ENCODE data around the gene FAM114A1. TPM values are rescaled to one million over a fixed set of nuclear protein-coding genes. Genes with fewer than 3 reads are reported as not detected.
"Not testable (repeated sequence)": the region's sequence is repeated elsewhere in the genome, so short reads cannot be mapped to it uniquely, and the experiment has no call there.

Gene FAM114A1
- total RNA-seq, 1 experiment from 2014 or later, result 208 TPM

DNA sequence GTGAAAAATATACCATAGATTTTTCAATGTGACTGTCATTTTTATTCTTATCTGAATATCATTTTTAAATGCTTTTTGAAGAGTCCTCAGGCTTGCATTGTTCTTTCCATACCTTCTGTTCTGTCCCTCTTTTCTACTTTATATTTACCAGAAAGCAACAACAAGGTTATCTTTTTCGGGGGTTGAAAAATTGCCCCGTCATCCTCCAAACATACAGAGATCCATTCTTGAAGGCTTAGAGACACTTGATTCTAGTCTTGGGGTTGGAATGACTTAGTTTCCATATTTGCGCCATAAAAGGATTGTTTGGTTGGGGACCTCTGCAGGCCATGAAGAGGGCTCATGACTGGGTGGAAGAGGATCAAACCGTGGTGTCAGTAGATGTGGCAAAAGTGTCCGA, 63.5 kb downstream of the FAM114A1 start:
- DNase-seq (ENCODE audit: low read depth), result no peak

DNA sequence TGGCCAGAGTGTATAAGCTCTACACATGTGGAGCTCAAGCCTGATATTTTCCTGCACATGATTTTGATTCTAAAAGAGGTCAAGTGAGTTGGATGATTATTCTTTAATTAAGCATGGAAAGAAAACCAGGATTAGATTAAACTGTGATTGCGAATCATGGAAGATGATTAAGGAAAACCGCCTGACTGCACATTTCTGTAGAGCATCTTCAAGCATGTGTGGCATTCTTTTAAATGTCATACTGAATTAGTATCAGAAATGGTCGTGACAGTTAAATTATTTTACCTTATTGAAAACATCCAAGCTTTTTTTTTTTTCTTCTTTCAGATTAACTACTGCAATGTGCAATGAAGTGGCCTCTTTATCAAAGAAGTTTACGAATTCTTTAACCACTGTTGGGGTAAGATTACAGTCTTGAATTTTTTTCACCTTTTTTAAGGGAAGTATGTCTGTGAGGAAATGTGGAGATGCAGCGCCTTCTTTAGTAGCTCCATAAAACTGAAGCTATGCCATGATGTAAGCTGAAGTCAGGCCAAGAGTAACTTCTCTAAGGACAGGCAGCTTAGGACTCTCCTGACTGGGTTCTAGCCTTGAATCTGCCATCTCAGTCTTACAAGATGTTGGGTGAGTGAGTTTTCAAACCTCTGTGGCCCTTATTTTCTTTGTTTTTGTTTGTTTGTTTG, 67.9 kb downstream of the FAM114A1 start:
- DNase-seq (ENCODE audit: low read depth), result no peak

DNA sequence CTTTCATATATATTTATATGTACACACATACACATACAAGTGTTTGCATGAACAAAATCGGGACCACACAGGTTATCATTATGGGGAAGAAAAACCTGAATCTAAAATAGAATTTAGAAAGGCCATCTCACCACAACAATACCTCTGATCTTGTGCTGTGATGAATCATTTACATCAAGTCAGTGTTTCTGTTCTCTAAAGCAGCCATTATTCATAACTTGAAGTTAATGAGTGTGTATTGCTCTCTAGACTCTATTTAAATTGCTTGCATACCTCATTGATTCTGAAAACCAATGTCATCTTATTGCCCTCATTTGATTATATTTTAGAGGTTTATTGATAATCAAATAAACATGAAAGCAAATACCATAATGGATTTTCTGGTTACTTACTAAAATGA, 71.6 kb downstream of the FAM114A1 start:
- no peak for DNase-seq (ENCODE audit: low read depth)

DNA sequence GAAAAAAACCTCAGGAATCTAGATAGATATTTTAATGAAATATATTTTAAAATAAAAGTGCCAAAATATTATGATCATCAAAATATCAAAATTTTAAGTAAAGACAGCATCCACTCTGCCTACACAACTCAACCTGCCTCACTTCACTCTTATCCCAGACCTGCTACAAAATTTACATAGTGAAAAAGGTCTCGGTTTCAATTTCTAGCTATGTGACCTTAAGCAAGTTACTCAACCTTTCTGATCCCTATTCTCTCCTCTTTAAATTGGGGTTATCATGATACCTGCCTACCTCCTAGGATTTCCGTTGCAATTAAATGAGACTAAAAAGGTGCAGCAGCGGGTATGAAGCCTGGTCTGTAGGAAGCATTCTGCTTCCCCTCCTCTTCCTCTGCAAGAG, 72.9 kb downstream of the FAM114A1 start:
- DNase-seq (ENCODE audit: low read depth), result no peak

DNA sequence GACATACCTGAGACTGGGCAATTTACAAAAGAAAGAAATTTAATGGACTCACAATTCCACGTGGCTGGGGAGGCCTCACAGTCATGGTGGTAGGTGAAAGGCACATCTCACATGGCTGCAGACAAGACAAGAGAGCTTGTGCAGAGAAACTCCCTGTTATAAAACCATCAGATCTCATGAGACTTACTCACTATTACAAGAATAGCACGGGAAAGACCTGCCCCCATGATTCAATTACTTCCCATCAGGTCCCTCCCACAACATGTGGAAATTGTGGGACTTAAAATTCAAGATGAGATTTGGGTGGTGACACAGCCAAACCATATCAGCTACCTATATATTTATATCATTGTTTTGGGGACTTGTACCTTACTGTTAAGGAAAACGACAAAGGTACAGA, 74.3 kb downstream of the FAM114A1 start:
- DNase-seq (ENCODE audit: low read depth), result peak; percentile 68

DNA sequence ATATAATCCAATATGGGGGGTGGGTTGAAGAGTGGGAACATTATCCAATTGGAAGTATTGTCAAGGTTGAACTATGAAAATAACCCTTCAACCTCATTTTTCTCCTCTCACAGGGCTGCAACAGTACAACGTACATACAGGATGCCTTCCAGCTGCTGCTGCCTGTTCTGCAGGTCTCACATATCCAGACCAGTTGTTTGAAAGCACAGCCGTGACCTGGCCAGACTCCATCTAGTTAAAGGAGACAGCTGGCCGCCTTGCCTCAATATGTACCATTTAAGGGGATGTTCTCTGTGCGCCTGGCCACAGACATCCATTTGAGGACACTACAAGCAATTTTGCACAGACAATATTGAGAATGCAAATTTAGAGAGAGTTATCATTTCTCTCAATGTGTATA, 75.7 kb downstream of the FAM114A1 start:
- DNase-seq (ENCODE audit: low read depth), result peak; percentile 99

DNA sequence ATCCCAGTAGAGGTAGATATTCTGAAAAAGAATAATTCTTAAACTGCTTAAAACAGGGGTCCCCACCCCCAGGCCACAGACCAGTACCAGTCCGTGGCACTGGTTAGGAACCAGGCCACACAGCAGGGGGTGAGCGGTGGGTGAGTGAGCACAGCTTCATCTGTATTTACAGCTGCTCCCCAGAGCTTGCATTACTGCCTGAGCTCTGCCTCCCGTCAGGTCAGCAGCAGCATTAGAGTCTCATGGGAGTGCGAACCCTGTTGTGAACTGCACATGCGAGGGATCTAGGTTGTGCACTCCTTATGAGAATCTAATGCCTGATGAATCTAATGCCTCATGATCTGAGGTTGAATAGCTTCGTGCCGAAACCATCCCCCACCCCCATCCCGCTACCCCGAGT, 76.8 kb downstream of the FAM114A1 start:
- peak; percentile 80 for DNase-seq (ENCODE audit: low read depth)

DNA sequence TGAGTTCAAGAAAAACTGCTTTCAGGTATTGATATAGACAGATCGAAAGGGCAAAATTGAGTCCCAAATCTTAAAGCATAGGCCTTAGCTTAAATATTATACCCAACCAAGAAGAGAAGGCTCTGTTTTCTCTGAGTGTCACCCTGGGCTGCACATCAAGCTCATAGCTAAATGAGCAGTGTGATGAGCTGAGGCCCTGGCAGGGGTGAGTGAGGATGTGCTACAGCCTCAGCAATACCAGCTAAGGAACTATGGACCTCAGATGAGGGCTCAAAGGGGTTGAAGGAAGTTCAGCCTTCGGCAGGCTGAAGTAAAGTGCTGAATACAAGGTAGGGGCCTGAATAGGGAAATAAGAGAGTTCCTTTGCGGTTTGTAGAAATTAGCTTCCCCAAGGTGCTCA, 79.3 kb downstream of the FAM114A1 start:
- no peak for DNase-seq (ENCODE audit: low read depth)

DNA sequence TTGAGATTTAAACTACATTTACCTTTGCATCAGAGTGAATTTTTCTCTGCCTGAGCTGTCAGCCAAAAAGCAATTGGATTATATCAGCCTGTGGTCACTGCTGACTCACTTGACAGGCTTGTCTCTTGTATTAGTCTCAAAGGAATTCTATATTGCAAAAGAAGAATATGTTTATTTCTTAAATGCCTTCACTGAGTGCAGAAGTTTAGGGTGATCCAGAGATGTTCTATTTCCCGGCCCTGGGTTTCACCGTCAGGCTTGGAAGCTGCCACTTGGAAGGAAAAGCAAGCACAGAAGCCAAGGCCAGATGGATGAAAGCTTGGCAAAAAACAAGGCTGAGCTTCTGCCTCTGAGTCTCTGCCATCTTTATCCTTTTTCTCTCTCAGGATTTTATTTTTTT, 80.9 kb downstream of the FAM114A1 start:
- peak; percentile 85 for DNase-seq (ENCODE audit: low read depth)

DNA sequence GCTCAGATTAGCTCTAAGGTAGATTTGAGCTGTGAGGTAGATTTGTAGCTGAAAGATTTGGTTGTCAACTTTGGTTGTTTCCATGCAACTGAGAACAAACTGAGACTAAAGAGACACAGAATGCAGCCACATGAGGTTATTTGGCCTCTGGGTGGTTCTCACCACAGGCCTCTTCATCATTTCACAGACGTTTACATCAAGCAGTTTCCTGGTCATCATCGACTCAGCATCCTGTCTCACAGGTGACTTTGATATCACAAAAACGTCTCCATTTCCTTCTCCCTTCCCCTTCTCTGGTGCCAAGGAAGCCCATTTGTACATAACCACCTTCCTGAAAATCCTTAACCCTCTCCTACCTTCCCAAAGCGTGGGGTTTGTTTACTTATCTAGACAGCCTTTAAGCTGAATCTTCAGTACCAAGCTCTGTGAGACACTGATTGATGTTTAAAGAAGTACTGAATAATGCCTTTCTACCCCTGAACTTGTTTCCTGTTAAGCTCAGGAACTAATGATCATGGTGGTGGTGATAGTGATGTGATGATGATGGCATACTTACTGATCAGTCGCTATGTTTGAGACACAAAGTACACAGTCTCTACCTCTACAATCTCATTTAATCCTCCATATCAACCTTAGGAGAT, 81.9 kb downstream of the FAM114A1 start:
- peak; percentile 19 for DNase-seq (ENCODE audit: low read depth)

DNA sequence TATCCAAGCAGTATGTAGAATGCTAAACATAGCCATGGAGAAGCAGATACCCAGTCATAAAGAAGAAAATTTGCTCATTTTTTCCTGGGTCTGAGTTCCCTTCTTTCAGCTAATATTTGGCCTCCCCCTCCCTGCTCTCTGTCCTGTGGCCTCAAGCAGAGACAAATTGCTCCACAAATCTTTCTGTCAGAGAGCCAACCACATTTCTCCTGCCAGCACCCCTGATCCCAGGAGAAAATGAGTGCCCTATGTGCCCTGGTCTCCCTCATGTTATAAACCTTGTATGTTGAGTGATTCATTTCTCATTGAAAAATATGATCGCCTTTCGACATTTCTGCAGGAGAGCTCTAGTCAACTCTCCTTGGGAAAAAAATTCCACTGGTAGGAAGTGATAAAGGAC, 82.6 kb downstream of the FAM114A1 start:
- peak; percentile 5 for DNase-seq (ENCODE audit: low read depth)

DNA sequence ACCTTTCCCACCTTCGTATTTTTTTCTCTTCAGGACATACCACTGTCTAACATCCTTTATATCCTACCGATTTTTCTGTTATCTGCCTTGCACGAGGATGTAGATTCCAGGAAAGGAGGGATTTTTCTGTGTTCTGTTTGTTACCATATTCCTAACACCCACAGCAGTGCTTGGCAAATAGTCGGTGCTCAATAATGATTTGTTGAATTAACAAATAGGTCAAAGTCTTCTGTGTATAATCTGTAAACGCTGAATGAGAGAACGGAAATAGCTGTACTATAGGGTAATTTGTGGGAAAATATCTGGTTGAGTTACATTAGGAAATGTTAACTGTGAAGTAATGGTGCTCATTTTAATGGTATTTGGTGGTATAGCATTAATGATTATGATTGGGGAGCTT, 83.1 kb downstream of the FAM114A1 start:
- DNase-seq (ENCODE audit: low read depth), result no peak

DNA sequence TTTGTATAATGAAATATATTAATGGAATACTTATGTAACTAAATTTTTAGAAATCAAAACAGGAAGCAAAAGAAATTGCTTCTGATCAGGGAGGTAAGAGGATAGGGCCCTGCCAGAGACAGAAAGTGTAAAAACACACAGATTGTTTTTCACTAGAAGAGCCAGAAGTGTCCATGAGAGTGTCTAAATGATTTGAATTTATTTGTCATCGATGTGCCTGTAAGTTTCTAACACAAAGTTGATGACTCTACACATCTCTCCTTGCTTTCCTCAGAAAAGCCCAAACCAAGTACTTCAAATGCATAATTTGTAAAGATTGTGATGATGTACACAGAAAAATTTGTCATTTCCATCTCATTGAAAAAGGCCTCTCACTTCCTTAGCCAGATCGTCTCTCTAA, 84.0 kb downstream of the FAM114A1 start:
- no peak for DNase-seq (ENCODE audit: low read depth)

DNA sequence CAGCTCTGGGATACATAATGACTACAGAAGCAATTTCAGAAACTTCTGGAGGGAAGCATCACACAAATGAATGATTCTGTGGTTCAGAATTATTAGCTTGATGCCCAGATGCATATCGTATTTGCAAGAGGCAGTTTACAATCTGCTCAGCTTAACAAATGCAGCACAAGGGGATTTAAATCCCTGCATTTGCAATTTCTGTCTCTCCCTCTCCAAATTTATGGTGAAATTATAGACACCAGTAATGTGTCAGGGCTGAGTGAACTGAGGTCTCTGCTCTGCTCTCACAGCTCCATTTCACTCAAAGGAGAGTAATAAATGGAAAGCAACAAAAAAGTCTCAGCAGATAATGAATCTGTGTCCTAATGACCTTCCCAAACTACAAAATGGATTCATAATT, 84.4 kb downstream of the FAM114A1 start:
- DNase-seq (ENCODE audit: low read depth), result no peak

DNA sequence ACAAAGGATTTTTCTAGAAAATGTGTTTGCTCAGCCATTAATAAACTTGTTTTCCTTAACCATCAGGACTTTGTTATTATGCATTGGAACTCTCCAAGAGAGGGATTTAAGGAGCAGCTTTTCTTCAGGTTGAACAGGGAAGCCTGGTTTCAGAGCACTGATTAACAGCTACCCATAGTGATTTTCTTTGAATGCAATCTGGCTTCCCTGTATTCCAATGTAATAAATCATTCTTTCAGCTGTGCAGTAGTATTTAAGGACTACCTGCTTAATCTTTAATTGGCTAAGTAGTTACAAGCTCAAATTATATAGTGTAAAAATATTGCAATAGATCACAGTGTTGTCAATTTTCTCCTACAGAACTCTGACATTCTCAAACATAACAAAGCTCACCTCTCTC, 87.1 kb downstream of the FAM114A1 start:
- DNase-seq (ENCODE audit: low read depth), result no peak

DNA sequence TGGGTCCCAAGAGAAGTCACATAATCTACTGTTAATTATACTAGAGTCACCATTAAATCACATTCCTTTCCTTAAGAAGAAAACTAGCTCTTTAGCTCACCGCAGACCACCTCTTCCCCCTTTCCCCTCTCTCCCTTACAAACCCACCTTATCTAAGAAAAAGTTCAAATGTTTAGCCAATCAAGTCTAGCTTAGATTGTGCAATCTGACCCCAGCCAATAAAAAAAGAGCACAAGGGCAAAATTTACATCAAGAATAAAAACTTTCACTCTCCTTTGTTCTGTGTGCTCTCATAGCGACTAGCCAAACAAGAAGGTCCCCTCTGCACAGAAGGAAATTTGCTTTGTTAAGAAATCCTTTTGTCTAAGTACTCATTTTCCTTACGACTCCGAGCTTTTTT, 88.4 kb downstream of the FAM114A1 start:
- DNase-seq (ENCODE audit: low read depth), result no peak

DNA sequence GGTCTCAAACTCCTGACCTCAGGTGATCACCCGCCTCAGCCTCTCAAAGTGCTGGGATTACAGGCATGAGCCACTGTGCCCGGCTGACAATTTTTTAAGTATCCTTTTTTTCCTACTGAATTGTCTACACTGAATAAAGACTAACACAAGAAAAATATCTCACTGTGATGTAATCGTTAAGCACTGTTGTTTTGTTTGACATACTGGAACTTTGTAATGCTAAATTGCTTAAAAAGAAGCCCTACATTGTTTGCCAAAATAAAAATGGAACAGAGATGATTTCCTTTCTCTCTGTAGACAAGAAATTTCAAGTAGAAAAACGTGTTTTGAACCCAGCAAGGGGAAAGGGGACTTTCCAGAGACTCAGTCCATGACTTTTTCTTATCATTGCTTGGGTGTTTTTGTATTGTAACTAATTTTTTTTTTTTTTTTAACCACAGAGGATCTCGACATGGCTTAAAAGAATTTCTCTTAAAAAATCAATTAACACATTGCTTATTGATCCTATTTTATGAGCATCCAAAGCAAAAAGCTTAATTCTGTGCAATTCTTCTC, 89.7 kb downstream of the FAM114A1 start:
- no peak for DNase-seq (ENCODE audit: low read depth)

DNA sequence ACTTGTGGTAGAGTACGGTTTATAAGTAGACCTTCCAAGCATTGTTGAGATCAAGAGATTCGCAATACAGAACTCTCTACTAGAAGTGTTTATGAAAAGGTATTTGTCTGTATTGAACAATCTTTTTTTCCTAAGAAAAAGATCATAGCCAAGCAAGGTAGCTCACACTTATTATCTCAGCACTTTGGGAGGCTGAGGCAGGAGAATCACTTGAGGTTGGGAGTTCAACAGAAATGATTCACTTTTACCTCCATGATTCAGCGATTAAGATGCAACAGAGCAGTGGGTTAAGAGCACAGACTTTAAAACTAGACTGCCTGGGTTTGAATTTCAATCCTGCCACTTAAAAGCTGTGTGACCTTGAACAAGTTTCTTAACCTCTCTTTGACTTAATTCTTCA, 90.3 kb downstream of the FAM114A1 start:
- DNase-seq (ENCODE audit: low read depth), result no peak

DNA sequence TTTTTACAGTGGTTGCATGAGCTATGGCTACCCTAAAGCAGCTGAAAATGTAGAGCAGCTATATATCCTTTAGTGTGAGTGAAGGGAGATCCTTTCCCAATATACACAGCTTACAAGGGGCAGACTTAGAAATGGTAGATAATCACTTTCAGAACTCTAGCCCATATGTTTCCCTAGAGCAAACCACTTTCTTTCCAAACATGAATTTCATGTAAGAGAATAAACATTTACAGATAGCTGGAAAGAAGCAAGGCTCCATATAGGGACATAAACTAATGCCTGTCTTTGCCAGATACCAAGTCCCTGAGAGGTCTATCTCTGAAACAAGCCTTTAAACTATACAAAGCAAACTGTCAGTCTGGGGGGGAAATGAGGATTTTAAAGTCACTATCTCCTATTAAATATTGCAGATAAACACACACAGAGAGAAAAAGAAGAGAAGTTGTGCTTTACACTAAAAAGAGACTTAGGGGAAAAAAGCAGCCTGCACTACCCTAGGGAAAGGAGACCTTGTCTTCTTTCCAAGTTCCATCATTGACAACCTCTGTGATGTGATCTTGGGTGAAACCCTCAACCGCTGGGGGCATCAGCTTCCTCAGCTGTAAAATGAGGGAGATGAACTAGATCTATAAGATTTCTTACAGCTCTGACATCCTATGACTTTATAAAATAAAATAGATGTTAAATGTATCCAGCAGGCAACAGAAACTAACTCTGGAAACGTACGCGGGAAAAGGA, 91.0 kb downstream of the FAM114A1 start:
- no peak for DNase-seq (ENCODE audit: low read depth)

DNA sequence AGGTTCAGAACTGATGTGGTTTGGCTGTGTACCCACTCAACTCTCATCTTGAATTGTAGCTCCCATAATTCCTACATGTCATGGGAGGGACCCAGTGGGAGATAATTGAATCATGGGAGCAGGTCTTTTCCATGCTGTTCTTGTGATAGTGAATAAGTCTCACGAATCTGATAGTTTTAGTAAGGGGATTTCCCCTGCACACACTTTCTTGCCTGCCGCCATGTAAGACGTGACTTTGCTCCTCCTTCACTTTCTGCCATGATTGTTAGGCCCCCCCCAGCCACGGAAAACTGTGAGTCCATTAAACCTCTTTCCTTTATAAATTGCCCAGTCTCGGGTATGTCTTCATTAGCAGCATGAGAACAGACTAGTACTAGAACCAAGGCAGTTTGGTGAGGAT, 91.6 kb downstream of the FAM114A1 start:
- not testable (repeated sequence) for DNase-seq (ENCODE audit: low read depth)

DNA sequence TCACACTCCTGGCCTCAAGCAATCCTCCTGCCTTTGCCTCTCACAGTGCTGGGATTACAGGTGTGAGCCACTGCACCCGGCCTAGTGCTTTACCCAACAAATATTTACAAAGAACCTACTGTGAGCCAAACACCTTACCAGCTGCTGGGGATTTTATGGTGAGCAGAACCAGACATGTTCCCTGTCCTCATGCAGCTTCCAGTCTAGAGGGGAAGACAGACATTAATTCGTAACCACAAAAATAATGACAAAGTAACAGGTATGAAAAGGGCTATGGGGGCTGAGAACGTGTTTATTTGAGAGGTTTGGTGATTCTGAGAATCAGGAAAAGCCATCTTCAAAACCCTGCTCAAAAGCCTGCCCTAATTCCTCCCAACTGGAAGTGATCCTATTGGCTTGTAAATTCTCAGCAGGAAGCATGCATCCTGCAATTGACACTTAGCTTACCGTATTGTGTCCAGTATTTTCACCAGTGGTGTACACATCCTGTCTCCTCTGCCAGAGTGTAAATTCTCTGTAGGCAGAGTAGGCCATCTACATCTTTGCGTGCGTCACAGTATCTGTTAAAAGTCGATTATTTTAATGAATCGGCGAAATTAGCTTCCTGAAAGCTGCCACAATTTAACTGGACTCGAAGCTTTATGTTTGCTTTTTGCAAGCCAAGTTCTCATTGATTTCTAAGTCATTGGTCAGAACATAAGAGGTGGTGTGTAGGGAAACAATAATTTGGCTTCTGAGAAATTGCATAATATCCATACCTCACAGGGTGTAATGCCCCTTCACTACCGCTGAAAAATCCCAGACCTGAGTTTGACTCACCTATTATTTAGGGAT, 97.6 kb downstream of the FAM114A1 start:
- no peak for DNase-seq (ENCODE audit: low read depth)

DNA sequence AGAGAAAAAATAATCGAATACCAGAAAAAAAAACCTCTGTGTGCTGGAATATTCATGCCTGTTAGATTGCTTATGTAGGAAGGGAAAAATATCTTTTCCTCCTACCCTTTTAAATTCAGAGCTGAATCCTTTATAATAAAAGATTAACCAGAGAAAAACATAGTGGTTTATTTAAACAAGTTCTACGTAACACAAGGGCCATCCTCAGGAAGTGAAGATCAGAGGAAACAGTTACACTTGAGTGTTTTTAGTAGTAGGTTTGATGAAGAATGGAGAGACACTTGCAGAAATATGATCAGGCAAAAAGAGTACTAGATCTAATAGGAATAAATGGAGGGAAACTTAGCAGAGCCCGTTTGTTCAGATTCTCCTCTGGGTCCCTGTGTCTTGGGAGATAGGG, 98.3 kb downstream of the FAM114A1 start:
- no peak for DNase-seq (ENCODE audit: low read depth)

Measured in LHCN-M2 (cell line).